ENCODE data around the gene ASCC1. TPM values are rescaled to one million over a fixed set of nuclear protein-coding genes. Genes with fewer than 3 reads are reported as not detected.
"Not testable (repeated sequence)": the region's sequence is repeated elsewhere in the genome, so short reads cannot be mapped to it uniquely, and the experiment has no call there.

ASCC1 gene
- total RNA-seq, 4 donors from 2014 or later, result 13.4 to 34.0 (median 20.5) TPM

GRCh38 chr10:72218325-72218724 is 2.2 kb upstream of the ASCC1 start:
- no peak for DNase-seq
- Histone ChIP-seq H3K4me1 (peaks cover 26 to 62% (median 38%) of the 10 kb centered on the region in 4 donors), H3K36me3 (peaks cover 0 to 12% (median 4%) of the 10 kb centered on the region in 4 donors), H3K4me3 (no peak overlapping the region), H3K9me3 (no peaks in the 10 kb centered on the region), H3K27ac (peak overlapping the region; percentile 70 to 99 (median 98)), H3K27me3 (no peaks in the 10 kb centered on the region)
- intact Hi-C loops (cut with DNase I; ENCODE audit: low total_unique reads) (loop anchor here (5.0 kb wide), 1 partner anchor 119 kb away; no protein-coding TSS in a partner anchor), in situ Hi-C loops (cut with MboI; ENCODE audit: low pct_ligation_motif_present in 1 of 4, low pct_unique_long_range_greater_than_20kb in 1 of 4, low sequenced_read_pairs in 3 of 4) (loop anchor here in 1 of 4 donors (25.0 kb wide), 1 partner anchor 119 kb away; no protein-coding TSS in a partner anchor)
- 14 to 20% methylated on average over 1 of the region's 1 CpG for WGBS, 2 donors (ENCODE audit: low coverage in 1 of 2)
- TF ChIP-seq POLR2AphosphoS5 (IDR thresholded peaks at IDR 0.05) (no peak), POLR2A (IDR thresholded peaks at IDR 0.05) (no peak)

GRCh38 chr10:72211832-72212231 is 4.2 kb downstream of the ASCC1 start:
- WGBS, 2 donors (ENCODE audit: low coverage in 1 of 2), result 90 to 92% methylated on average over 2 of the region's 2 CpGs
- intact Hi-C loops (cut with DNase I; ENCODE audit: low total_unique reads); DNase-seq; H3K27ac ChIP-seq; H3K9me3 ChIP-seq; H3K27me3 ChIP-seq; H3K4me3 ChIP-seq: not testable (repeated sequence)
- Histone ChIP-seq H3K4me1 (peaks cover 8 to 13% (median 12%) of the 10 kb centered on the region in 4 donors), H3K36me3 (peaks cover 0 to 21% (median 9%) of the 10 kb centered on the region in 4 donors)
- in situ Hi-C loops (cut with MboI; ENCODE audit: low pct_ligation_motif_present in 1 of 4, low pct_unique_long_range_greater_than_20kb in 1 of 4, low sequenced_read_pairs in 3 of 4), result loop anchor here in 1 of 4 donors (25.0 kb wide), 1 partner anchor 125 kb away; no protein-coding TSS in a partner anchor

- 60 to 93% methylated on average over 2 to 11 of the region's 11 CpGs for WGBS, 2 donors (ENCODE audit: low coverage in 1 of 2)
- Histone ChIP-seq H3K36me3 (peaks cover 0 to 21% (median 9%) of the 10 kb centered on the region in 4 donors), H3K4me1 (peaks cover 8 to 10% (median 9%) of the 10 kb centered on the region in 4 donors)
- intact Hi-C loops (cut with DNase I; ENCODE audit: low total_unique reads); DNase-seq; H3K4me3 ChIP-seq; H3K27me3 ChIP-seq; H3K27ac ChIP-seq; H3K9me3 ChIP-seq: not testable (repeated sequence)
- in situ Hi-C loops (cut with MboI; ENCODE audit: low pct_ligation_motif_present in 1 of 4, low pct_unique_long_range_greater_than_20kb in 1 of 4, low sequenced_read_pairs in 3 of 4), result loop anchor here in 1 of 4 donors (25.0 kb wide), 1 partner anchor 126 kb away; no protein-coding TSS in a partner anchor
These were observed 4.7 kb downstream of the ASCC1 start for GRCh38 chr10:72211381-72211780.

- H3K36me3 ChIP-seq, result peaks cover 0 to 21% (median 9%) of the 10 kb centered on the region in 4 donors
- H3K4me1 ChIP-seq; H3K27ac ChIP-seq; H3K9me3 ChIP-seq; H3K27me3 ChIP-seq; intact Hi-C loops (cut with DNase I; ENCODE audit: low total_unique reads); DNase-seq; H3K4me3 ChIP-seq: not testable (repeated sequence)
- in situ Hi-C loops (cut with MboI; ENCODE audit: low pct_ligation_motif_present in 1 of 4, low pct_unique_long_range_greater_than_20kb in 1 of 4, low sequenced_read_pairs in 3 of 4), result loop anchor here in 1 of 4 donors (25.0 kb wide), 1 partner anchor 129 kb away; no protein-coding TSS in a partner anchor
- 58 to 60% methylated on average over 1 to 2 of the region's 2 CpGs for WGBS, 2 donors (ENCODE audit: low coverage in 1 of 2)
These were observed 7.5 kb downstream of the ASCC1 start for GRCh38 chr10:72208526-72208925.

- in situ Hi-C loops (cut with MboI; ENCODE audit: low pct_ligation_motif_present in 1 of 4, low pct_unique_long_range_greater_than_20kb in 1 of 4, low sequenced_read_pairs in 3 of 4), result loop anchor here in 1 of 4 donors (25.0 kb wide), 1 partner anchor 131 kb away; no protein-coding TSS in a partner anchor
- no peak for DNase-seq
- Histone ChIP-seq H3K27ac (no peak overlapping the region), H3K4me3 (no peak overlapping the region), H3K36me3 (peaks cover 0 to 35% (median 10%) of the 10 kb centered on the region in 4 donors), H3K4me1 (no peaks in the 10 kb centered on the region), H3K9me3 (no peaks in the 10 kb centered on the region), H3K27me3 (no peaks in the 10 kb centered on the region)
- 79 to 93% methylated on average over 3 to 7 of the region's 7 CpGs for WGBS, 2 donors (ENCODE audit: low coverage in 1 of 2)
- no peak for TF ChIP-seq CTCF (IDR thresholded peaks at IDR 0.05)
- TF ChIP-seq EP300 (IDR thresholded peaks at IDR 0.05; ENCODE audit: low read depth), result no peak
- TF ChIP-seq POLR2AphosphoS5 (IDR thresholded peaks at IDR 0.05), result no peak
- TF ChIP-seq POLR2A (IDR thresholded peaks at IDR 0.05), result no peak
- intact Hi-C loops (cut with DNase I; ENCODE audit: low total_unique reads), result no loop called here
These were observed 9.4 kb downstream of the ASCC1 start for GRCh38 chr10:72206511-72207229.

GRCh38 chr10:72204724-72205123 is 11.4 kb downstream of the ASCC1 start:
- in situ Hi-C loops (cut with MboI; ENCODE audit: low pct_ligation_motif_present in 1 of 4, low pct_unique_long_range_greater_than_20kb in 1 of 4, low sequenced_read_pairs in 3 of 4) (loop anchor here in 1 of 4 donors (25.0 kb wide), 1 partner anchor 133 kb away; no protein-coding TSS in a partner anchor), intact Hi-C loops (cut with DNase I; ENCODE audit: low total_unique reads) (no loop called here)
- Histone ChIP-seq H3K27ac (no peak overlapping the region), H3K27me3 (no peaks in the 10 kb centered on the region), H3K4me1 (no peaks in the 10 kb centered on the region), H3K9me3 (no peaks in the 10 kb centered on the region), H3K4me3 (no peak overlapping the region), H3K36me3 (peaks cover 0 to 28% (median 9%) of the 10 kb centered on the region in 4 donors)
- 96% methylated on average over 1 of the region's 1 CpG; no CpG with 5 or more reads in 1 of the 2 donors for WGBS, 2 donors (ENCODE audit: low coverage in 1 of 2)
- TF ChIP-seq CTCF (IDR thresholded peaks at IDR 0.05), result no peak
- TF ChIP-seq POLR2A (IDR thresholded peaks at IDR 0.05), result no peak
- TF ChIP-seq EP300 (IDR thresholded peaks at IDR 0.05; ENCODE audit: low read depth), result no peak
- no peak for TF ChIP-seq POLR2AphosphoS5 (IDR thresholded peaks at IDR 0.05)
- no peak for DNase-seq
